ENCODE data around the gene PRDM2.

PRDM2 gene

DNA sequence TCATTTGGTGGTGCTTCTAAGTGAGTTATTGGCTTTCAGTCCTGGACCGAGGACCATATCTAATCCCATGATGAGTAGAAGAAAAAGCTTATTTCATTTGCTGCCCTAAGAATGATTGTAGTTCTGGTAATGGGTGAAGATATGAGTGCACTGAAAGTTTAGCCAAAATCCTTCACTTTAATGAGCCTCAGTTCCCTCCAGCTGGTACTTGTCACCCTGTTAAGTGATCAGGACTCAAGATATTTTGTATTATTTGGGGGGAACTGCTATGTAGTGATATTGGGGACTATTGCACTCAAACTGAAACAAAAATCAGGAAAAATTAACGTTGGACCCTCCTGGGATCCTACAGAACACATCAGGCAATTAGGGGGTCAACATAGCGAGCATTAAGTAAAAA is 165.9 kb downstream of the PRDM2 start:
- no peaks in the 10 kb centered on the region for H3K79me2 ChIP-seq (ENCODE audit: insufficient read depth, low read length)
- H3K9me2 ChIP-seq (ENCODE audit: low read depth, low read length) = no peaks in the 10 kb centered on the region
- no peaks in the 10 kb centered on the region for H3K4me1 ChIP-seq (ENCODE audit: insufficient read depth, low read length, severe bottlenecking)
- no peaks in the 10 kb centered on the region for H4K20me1 ChIP-seq (ENCODE audit: insufficient read depth, low read length)
- no peak for TF ChIP-seq EZH2 (IDR thresholded peaks at IDR 0.05; ENCODE audit: borderline replicate concordance, low read length)
- TF ChIP-seq, protein P1, sequence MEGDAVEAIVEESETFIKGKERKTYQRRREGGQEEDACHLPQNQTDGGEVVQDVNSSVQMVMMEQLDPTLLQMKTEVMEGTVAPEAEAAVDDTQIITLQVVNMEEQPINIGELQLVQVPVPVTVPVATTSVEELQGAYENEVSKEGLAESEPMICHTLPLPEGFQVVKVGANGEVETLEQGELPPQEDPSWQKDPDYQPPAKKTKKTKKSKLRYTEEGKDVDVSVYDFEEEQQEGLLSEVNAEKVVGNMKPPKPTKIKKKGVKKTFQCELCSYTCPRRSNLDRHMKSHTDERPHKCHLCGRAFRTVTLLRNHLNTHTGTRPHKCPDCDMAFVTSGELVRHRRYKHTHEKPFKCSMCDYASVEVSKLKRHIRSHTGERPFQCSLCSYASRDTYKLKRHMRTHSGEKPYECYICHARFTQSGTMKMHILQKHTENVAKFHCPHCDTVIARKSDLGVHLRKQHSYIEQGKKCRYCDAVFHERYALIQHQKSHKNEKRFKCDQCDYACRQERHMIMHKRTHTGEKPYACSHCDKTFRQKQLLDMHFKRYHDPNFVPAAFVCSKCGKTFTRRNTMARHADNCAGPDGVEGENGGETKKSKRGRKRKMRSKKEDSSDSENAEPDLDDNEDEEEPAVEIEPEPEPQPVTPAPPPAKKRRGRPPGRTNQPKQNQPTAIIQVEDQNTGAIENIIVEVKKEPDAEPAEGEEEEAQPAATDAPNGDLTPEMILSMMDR (IDR thresholded peaks at IDR 0.05; ENCODE audit: low read length) = no peak
- H3K4me3 ChIP-seq (ENCODE audit: low read depth, low read length, poor library complexity, severe bottlenecking) = no peak overlapping the region
- no peak overlapping the region for H3K9ac ChIP-seq (ENCODE audit: low read length)
- H3K9me3 ChIP-seq (ENCODE audit: low read length) = no peaks in the 10 kb centered on the region
- H3K27ac ChIP-seq (ENCODE audit: low read depth, low read length, poor library complexity, severe bottlenecking) = no peak overlapping the region
- no peaks in the 10 kb centered on the region for H3K36me3 ChIP-seq (ENCODE audit: insufficient read depth, low read length)
- H3F3A ChIP-seq (ENCODE audit: insufficient read depth, low read length) = no peaks in the 10 kb centered on the region
- peaks cover 5% of the 10 kb centered on the region for H3K27me3 ChIP-seq (ENCODE audit: insufficient read depth, low read length)
- H2AFZ ChIP-seq (ENCODE audit: low read length) = no peak overlapping the region
- H3K4me2 ChIP-seq (ENCODE audit: low read length) = no peak overlapping the region

DNA sequence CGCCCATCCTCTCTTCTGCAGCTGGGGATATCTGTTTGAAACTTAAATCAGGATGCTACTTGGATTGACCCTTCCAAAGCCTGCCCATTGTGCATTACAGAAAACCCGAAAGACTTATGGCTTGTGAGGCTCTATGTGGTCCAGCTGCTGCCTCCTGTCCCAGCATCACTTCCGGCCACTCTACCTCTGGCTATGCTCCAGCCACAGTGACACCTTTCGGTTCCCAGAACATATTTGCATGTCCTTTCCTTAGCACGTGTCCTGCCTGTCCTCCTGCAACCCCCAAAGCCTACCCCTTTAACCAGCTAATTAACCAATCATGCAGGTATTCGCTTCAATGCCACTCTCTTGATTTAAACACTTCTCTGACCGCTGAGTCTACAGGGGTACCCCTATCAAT is 167.6 kb downstream of the PRDM2 start:
- TF ChIP-seq, protein P1 (IDR thresholded peaks at IDR 0.05; ENCODE audit: low read length) = no peak
- Histone ChIP-seq H3F3A (ENCODE audit: insufficient read depth, low read length) (no peaks in the 10 kb centered on the region), H4K20me1 (ENCODE audit: insufficient read depth, low read length) (no peaks in the 10 kb centered on the region), H3K27ac (ENCODE audit: low read depth, low read length, poor library complexity, severe bottlenecking) (no peak overlapping the region), H3K4me3 (ENCODE audit: low read depth, low read length, poor library complexity, severe bottlenecking) (no peak overlapping the region), H3K9ac (ENCODE audit: low read length) (no peak overlapping the region), H3K36me3 (ENCODE audit: insufficient read depth, low read length) (no peaks in the 10 kb centered on the region), H2AFZ (ENCODE audit: low read length) (no peak overlapping the region), H3K4me1 (ENCODE audit: insufficient read depth, low read length, severe bottlenecking) (no peaks in the 10 kb centered on the region), H3K9me3 (ENCODE audit: low read length) (no peaks in the 10 kb centered on the region), H3K4me2 (ENCODE audit: low read length) (no peak overlapping the region), H3K27me3 (ENCODE audit: insufficient read depth, low read length) (peaks cover 5% of the 10 kb centered on the region), H3K79me2 (ENCODE audit: insufficient read depth, low read length) (no peaks in the 10 kb centered on the region), H3K9me2 (ENCODE audit: low read depth, low read length) (no peaks in the 10 kb centered on the region)

DNA sequence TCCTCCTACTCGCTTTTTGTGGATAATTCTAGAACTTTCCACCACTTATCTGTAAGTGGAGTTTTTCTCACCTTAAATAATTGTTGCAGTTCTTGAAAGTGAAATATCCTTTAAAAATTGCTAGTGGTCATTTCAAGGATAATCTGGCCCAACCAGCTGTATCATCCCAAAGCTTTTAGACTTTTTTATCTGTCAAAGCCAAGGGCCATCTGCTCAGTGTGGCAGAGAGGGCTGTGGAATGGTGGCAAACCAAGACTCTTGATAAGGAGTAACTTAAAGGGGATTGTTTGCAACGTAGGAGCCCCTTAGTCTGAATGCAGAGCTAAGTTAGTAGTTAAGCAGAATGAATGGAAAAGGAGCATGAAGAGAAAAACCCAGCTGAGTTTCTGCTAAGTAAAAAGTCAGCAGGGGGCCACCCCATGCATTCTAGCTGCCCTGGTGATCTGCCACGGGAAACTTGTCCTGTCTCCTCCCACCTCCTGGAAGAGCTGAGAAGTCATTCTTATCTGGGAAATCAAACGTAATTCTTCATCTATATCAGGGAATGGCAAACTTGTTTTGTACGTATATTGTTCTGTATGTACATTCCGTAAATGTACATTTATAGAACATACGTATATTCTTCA is 169.3 kb downstream of the PRDM2 start:
- no peak overlapping the region for H3K4me2 ChIP-seq (ENCODE audit: low read length)
- no peaks in the 10 kb centered on the region for H3K9me2 ChIP-seq (ENCODE audit: low read depth, low read length)
- peaks cover 5% of the 10 kb centered on the region for H3K27me3 ChIP-seq (ENCODE audit: insufficient read depth, low read length)
- H3K79me2 ChIP-seq (ENCODE audit: insufficient read depth, low read length) = no peaks in the 10 kb centered on the region
- no peaks in the 10 kb centered on the region for H3K9me3 ChIP-seq (ENCODE audit: low read length)
- no peaks in the 10 kb centered on the region for H3K4me1 ChIP-seq (ENCODE audit: insufficient read depth, low read length, severe bottlenecking)
- no peaks in the 10 kb centered on the region for H3K36me3 ChIP-seq (ENCODE audit: insufficient read depth, low read length)
- no peaks in the 10 kb centered on the region for H4K20me1 ChIP-seq (ENCODE audit: insufficient read depth, low read length)
- H3K27ac ChIP-seq (ENCODE audit: low read depth, low read length, poor library complexity, severe bottlenecking) = no peak overlapping the region
- no peaks in the 10 kb centered on the region for H3F3A ChIP-seq (ENCODE audit: insufficient read depth, low read length)
- TF ChIP-seq, protein P1 (IDR thresholded peaks at IDR 0.05; ENCODE audit: low read length) = no peak
- TF ChIP-seq EZH2 (IDR thresholded peaks at IDR 0.05; ENCODE audit: borderline replicate concordance, low read length) = no peak
- H3K9ac ChIP-seq (ENCODE audit: low read length) = no peak overlapping the region
- no peak overlapping the region for H3K4me3 ChIP-seq (ENCODE audit: low read depth, low read length, poor library complexity, severe bottlenecking)
- no peak overlapping the region for H2AFZ ChIP-seq (ENCODE audit: low read length)

Measured in OCI-LY1 (cell line).